Measurements from ENCODE around the gene TUBB8.
"Not testable (repeated sequence)": the region's sequence is repeated elsewhere in the genome, so short reads cannot be mapped to it uniquely, and the experiment has no call there.

TUBB8 gene

GRCh38 chr10:68156-68555 lies 19.1 kb upstream of the TUBB8 start:
- H3K4me3 ChIP-seq, H3K27ac ChIP-seq: not testable (repeated sequence)

DNA sequence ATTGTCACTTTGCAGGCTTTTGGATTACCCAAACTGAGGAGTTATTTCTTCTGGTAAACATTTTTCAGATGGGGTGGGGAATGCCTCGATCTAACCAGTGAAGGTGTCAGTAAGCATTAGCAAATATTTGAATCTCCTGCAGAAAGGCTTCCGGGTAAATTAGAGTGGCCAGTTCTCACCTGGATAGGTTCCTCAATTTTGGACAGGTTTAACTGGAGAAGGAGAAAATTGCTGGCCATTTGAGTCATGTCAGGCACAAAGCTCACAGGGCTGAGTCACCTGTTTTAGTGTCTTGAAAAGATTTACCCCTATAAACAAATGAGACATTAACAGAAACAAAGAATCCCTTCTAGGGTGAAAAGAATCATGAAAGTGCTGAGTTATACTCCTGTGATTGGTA lies 830 bp upstream of the TUBB8 start:
- H3K4me3 ChIP-seq, H3K27ac ChIP-seq: not testable (repeated sequence)

DNA sequence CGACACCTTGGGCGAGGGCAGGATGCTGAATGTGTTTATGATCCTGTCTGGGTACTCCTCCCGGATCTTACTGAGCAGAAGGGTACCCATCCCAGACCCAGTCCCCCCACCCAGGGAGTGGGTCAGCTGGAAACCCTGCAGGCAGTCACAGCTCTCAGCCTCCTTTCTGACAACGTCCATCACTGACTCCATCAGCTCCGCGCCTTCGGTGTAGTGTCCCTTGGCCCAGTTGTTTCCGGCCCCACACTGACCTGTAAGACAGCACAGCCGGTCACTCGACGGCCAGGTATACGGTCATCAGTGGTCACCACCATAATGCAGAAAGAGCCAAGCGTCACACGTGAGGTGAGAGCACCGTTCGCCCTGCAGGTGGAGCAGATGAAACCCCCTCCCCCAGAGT lies 1.2 kb downstream of the TUBB8 start:
- not testable (repeated sequence) for H3K27ac ChIP-seq, H3K4me3 ChIP-seq

DNA sequence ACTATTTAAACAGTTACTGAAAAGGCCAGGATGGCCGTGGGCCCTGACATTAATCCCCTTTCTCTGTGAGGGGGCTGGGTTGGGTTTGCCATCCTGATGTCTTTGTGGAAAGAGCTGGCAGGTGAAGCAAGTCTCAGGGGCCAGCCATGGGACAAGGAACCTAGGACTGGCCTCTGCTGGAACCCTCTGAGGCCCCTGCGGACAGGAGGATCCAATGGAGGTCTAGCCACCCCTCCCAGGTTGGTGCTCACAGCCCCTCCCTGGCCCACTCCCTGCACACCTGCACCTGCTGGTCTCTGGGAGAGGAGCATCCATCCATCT lies 35.8 kb downstream of the TUBB8 start:
- not testable (repeated sequence) for H3K4me3 ChIP-seq, H3K27ac ChIP-seq

DNA sequence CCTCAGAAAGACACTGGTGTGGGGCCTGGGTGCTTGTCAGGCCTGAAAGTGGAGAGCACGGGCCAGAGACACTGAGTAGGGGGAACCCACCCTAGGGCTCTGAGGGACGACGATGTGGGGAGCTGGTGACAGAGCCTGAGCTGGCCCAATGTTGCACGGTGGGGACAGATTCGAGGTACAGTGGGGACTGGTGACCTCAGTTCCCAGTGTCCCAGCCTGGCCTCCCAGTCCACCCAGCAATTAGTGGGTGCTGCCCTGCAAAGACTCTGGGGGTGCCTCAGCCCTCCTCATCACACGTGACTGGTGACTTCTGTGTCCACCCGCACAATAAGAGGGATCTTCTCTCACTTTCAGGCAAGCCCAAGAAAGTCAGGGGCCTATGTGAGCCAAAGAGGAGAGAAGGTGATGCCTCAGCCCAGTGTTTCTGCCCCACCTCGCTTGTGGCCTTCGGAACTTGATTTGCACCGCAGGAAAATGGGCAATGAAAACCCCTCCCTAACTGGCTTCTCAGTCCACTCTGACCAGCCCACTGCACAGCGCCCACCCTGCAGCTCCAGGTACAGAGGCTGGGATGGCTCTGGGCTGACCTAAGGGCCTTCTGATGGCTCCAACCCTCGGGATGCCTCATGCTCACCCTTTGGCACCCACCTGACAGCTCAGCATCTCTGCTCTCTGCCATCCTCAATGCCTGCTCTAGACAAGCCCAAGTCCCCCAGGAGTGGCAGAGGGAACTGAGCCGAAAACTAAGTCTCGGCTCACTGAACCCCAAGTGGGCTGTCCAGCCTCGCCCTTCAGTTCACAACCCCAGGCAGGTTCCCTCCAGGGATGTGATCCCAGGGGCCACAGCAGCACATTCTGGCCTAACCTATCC lies 36.4 kb downstream of the TUBB8 start:
- not testable (repeated sequence) for H3K4me3 ChIP-seq, H3K27ac ChIP-seq

DNA sequence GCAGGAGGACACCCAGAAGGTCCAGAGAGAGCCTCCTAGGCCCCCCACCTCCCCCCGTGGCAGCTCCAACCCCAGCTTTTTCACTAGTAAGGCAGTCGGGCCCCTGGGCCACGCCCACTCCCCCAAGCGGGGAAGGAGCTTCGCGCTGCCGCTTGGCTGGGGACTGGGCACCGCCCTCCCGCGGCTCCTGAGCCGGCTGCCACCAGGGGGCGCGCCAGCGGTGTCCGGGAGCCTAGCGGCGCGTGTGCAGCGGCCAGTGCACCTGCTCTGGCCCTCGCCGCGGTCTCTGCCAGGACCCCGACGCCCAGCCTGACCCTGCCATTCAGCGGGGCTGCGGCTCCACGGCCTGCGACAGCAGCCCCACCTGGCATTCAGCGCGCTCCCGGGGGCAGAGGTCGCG lies 37.8 kb downstream of the TUBB8 start:
- H3K4me3 ChIP-seq, H3K27ac ChIP-seq: not testable (repeated sequence)

- not testable (repeated sequence) for H3K27ac ChIP-seq, H3K4me3 ChIP-seq
These were observed 38.7 kb downstream of the TUBB8 start for GRCh38 chr10:10261-10971.
